ENCODE measurements around the gene SLC22A4. TPM values are rescaled to one million over a fixed set of nuclear protein-coding genes. Genes with fewer than 3 reads are reported as not detected.

The SLC22A4 gene
- total RNA-seq, 2 donors from 2014 or later, result 1.3 to 8.3 TPM

DNA sequence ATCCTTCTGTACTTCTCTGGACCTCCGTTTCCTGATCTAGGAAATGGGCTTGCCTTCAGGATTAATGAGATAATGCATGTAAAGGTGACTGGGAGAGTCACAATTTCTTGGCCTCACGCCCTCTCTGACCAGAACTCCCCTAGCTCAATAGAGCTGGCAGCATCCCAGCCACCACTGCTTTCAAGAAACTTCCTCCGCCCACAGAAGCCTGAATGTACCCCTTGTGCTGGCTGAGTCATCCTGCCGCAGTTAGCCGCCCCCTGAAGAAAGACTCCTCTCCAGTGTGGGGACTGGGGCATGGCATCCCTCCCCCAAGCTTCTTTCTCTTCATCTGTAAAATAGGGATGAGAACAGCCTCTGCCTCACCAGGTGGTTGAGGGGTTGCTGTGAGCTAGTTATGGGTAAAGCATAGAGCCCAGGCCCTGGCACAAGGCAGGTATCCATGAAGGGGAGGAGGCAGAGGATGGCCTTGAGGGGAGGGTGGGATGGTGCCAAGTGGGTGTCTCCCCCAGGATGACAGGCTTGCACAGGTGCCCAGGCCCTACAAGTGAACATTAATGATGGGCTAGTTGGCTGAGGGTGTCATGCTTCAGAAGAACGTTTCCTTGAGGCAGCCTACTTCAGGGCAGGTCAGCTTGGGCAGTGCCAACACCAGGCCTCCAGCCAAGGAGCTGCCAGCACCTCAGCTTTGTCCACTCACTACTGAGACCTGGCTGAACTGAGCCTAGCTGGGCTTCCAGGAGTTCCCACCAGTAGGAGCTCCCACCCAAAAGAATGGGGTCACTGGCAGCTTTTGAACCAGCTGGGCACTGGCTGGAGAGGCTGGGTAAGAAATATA, 33.3 kb upstream of the SLC22A4 start:
- H3K9ac ChIP-seq (ENCODE audit: low read depth in 2 of 2, low read length in 2 of 2), result no peak overlapping the region
- H3K4me3 ChIP-seq, result no peak overlapping the region
- no peaks in the 10 kb centered on the region for H3K27me3 ChIP-seq
- H3K9me3 ChIP-seq, result no peaks in the 10 kb centered on the region
- DNase-seq, result peak; percentile 37
- no peaks in the 10 kb centered on the region for H3K36me3 ChIP-seq
- intact Hi-C loops (cut with DNase I), result no loop called here
- H3K27ac ChIP-seq, result peak overlapping the region; percentile 83
- TF ChIP-seq, protein P1, sequence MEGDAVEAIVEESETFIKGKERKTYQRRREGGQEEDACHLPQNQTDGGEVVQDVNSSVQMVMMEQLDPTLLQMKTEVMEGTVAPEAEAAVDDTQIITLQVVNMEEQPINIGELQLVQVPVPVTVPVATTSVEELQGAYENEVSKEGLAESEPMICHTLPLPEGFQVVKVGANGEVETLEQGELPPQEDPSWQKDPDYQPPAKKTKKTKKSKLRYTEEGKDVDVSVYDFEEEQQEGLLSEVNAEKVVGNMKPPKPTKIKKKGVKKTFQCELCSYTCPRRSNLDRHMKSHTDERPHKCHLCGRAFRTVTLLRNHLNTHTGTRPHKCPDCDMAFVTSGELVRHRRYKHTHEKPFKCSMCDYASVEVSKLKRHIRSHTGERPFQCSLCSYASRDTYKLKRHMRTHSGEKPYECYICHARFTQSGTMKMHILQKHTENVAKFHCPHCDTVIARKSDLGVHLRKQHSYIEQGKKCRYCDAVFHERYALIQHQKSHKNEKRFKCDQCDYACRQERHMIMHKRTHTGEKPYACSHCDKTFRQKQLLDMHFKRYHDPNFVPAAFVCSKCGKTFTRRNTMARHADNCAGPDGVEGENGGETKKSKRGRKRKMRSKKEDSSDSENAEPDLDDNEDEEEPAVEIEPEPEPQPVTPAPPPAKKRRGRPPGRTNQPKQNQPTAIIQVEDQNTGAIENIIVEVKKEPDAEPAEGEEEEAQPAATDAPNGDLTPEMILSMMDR (IDR thresholded peaks at IDR 0.05), result no peak
- peaks cover 15% of the 10 kb centered on the region for H3K4me1 ChIP-seq

DNA sequence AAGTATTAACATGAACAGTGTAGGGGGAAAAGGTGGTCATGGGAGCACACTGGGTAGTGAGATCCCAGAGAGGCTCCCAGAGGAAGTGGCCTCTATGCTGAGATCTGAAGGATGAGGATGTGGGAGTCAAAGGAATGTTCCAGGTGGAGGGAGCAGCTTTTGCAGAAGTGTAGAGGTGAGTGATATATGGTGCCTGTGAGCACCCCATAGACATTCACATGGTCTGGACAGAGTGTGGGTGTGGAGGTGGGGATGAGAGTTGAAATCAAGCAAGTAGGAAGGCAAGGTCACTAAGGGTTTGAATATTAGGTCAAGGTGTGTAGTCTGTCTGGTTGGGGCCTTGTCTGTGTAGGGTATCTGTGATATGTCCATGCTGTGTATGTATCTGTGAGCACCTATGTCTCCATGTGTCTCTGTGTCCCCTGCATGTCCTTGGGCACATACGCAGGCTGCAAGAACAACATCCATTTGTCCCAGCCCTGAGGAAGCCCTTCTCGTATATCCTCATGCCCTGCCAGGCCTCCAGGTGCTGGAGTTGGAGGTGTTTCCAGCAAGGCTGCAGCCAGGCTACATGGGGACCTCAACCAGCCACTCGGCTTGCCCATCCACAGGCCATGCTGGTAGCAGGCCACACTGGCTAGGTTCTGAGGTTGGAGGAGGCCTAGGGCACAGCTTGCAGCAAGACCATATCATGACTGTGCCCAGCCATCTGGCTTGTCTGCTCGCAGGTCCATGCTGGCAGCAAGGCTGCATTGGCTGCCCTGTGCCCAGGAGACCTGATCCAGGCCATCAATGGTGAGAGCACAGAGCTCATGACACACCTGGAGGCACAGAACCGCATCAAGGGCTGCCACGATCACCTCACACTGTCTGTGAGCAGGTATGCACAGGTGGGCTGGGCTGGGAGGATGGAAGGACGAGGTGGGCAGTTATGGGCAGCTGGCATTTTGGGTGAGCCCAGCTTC, 32.0 kb upstream of the SLC22A4 start:
- intact Hi-C loops (cut with DNase I), result no loop called here
- Histone ChIP-seq H3K9ac (ENCODE audit: low read depth in 2 of 2, low read length in 2 of 2) (no peak overlapping the region), H3K27ac (peak overlapping the region; percentile 24), H3K4me3 (no peak overlapping the region), H3K9me3 (no peaks in the 10 kb centered on the region), H3K36me3 (no peaks in the 10 kb centered on the region), H3K27me3 (no peaks in the 10 kb centered on the region), H3K4me1 (peaks cover 20% of the 10 kb centered on the region)
- DNase-seq, result peak; percentile 15
- TF ChIP-seq, protein P1 (IDR thresholded peaks at IDR 0.05), result no peak

DNA sequence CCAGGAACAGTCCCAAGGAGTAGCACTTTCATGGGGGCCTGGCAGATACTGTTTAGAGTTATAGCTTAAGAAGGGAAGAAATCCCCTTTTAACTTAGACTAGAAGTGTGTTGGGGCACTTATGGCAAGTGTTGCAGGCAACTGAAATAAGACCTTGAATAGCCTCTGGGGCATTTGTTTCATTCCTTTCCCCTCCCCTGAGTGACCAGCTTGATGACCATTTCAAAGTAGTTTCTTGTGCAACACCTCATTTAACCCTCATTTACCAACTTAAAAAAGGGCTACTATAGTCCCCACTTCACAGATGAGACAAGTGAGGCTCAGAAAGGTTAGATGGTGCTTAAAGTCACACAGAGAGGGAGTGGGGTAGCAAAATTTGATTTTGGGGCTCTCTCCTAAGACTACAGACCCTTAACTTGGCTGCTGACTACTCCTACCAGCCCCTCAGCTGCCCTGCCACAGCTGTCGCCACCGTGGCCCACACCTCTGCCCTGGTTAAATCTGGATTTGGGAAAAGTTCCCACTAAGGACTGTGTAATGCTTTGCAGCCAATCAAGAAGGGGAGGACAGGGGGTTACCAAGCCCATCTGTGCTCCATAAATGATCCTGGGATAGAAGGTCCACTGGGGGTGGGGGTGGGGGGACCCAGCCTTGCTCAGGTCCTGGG, 31.2 kb upstream of the SLC22A4 start:
- Histone ChIP-seq H3K4me1 (peaks cover 20% of the 10 kb centered on the region), H3K4me3 (no peak overlapping the region), H3K36me3 (no peaks in the 10 kb centered on the region), H3K27me3 (no peaks in the 10 kb centered on the region), H3K9me3 (no peaks in the 10 kb centered on the region), H3K9ac (ENCODE audit: low read depth in 2 of 2, low read length in 2 of 2) (no peak overlapping the region), H3K27ac (peak overlapping the region; percentile 32)
- peak; percentile 3 for DNase-seq
- TF ChIP-seq, protein P1 (IDR thresholded peaks at IDR 0.05), result no peak
- intact Hi-C loops (cut with DNase I), result no loop called here

DNA sequence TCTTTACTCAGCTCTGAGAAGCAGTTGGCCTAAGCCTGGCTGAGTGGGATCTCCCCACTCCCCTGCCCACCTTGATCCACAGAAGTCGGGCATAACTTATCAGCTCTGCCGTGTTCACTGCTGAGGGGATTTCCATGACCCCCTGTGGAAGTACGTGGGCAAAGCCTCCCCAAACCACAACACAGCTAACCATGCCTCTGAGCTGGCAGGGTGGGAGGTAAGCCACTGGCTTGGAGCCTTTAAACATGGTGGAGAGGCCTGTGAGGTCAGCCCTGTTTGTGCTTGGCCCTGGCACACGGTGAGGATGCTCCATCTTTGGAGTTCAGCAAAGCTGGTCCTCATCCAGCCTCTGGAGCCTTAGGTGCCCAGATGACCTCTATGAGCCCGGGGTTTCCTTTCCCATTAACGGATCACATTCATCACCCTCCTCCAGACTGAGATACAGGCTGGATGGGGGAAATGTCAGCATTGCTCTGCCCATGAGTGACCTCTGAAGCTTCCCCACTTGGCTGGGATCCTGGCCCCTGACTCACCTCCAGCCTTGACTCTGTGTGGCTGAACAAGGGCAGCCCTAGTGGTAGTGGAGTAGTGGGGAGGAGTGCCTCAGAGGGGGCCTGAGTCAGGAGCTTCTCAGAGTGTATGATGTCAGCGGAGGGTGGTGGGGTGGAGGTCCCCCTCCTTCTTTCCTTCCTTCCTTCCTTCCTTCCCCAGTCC, 30.5 kb upstream of the SLC22A4 start:
- no peaks in the 10 kb centered on the region for H3K9me3 ChIP-seq
- no peak overlapping the region for H3K9ac ChIP-seq (ENCODE audit: low read depth in 2 of 2, low read length in 2 of 2)
- no peaks in the 10 kb centered on the region for H3K36me3 ChIP-seq
- TF ChIP-seq, protein P1 (IDR thresholded peaks at IDR 0.05), result no peak
- peak overlapping the region; percentile 72 for H3K27ac ChIP-seq
- H3K4me3 ChIP-seq, result no peak overlapping the region
- H3K27me3 ChIP-seq, result no peaks in the 10 kb centered on the region
- intact Hi-C loops (cut with DNase I), result no loop called here
- peak; percentile 18 for DNase-seq
- H3K4me1 ChIP-seq, result peaks cover 20% of the 10 kb centered on the region
